ENCODE data around the gene EHBP1.

Gene EHBP1

DNA sequence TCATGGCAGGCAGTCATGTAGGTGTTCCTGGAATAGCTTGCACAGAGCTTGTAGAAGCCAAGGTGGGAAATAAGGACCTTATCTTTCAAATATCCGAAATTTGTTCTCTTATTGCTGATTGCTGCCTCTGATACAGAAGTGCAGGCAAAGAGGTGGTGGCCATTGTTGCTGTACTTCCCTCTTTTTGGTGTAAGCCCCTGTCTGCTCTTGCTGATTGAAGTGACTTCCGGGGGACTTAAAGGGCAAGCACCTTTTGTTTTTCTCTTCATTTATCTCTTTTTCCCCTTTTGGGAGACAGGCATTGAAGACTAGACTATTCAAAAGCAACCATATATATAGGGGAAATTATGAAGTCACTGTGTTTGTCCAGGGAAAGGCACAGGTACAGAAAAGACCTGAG is 213.5 kb downstream of the EHBP1 start:
- in situ Hi-C loops (cut with HindIII; ENCODE audit: low pct_unique_long_range_greater_than_20kb, low sequenced_read_pairs), result no loop called here
- DNase-seq (ENCODE audit: low read depth in 1 of 2, low spot score in 1 of 2), result no peak
- no peak for TF ChIP-seq JUND (IDR thresholded peaks at IDR 0.05; ENCODE audit: low read depth)

DNA sequence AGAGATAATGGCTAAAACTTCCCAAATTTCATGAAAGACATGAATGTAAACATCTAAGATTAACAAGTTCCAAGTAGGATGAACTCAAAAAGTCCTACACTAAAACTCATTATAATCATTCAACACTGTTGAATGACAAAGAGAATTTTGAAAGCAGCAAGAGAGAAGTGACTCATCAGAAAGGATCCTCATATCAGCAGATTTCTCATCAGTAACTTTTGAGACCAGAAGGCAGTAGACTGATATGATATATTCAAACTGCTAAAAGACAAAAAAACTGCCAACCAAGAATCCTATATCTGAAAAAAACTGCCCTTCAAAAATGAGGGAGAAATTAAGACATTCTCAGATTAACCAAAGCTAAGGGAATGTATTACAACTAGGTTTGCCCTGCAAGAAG is 214.6 kb downstream of the EHBP1 start:
- no peak for TF ChIP-seq JUND (IDR thresholded peaks at IDR 0.05; ENCODE audit: low read depth)
- in situ Hi-C loops (cut with HindIII; ENCODE audit: low pct_unique_long_range_greater_than_20kb, low sequenced_read_pairs), result no loop called here
- no peak for DNase-seq (ENCODE audit: low read depth in 1 of 2, low spot score in 1 of 2)

- no peak for TF ChIP-seq JUND (IDR thresholded peaks at IDR 0.05; ENCODE audit: low read depth)
- DNase-seq (ENCODE audit: low read depth in 1 of 2, low spot score in 1 of 2), result no peak
- in situ Hi-C loops (cut with HindIII; ENCODE audit: low pct_unique_long_range_greater_than_20kb, low sequenced_read_pairs), result no loop called here
Observed at GRCh38 chr2:62923242-62923641, 217.7 kb downstream of the EHBP1 start.

DNA sequence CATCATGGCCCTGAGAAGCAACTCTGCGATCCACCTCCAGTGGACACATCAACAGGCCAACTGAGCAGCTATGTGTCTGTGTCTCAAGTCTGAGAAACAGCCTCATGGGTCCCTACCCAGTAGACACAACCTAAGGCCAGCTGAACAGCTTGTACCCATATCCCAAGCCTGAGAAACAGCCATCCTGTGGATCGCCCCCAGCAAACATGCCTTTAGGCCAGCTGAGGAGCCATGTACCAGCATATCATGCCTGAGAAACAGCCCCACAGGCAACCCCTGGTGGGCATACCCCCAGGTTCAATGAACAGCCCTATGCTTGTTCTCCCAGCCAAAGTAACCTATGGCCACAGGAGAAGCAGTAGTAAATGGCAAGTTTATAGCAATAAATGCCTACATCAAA is 218.4 kb downstream of the EHBP1 start:
- in situ Hi-C loops (cut with HindIII; ENCODE audit: low pct_unique_long_range_greater_than_20kb, low sequenced_read_pairs), result no loop called here
- no peak for DNase-seq (ENCODE audit: low read depth in 1 of 2, low spot score in 1 of 2)
- TF ChIP-seq JUND (IDR thresholded peaks at IDR 0.05; ENCODE audit: low read depth), result no peak

- TF ChIP-seq JUND (IDR thresholded peaks at IDR 0.05; ENCODE audit: low read depth), result no peak
- in situ Hi-C loops (cut with HindIII; ENCODE audit: low pct_unique_long_range_greater_than_20kb, low sequenced_read_pairs), result no loop called here
- no peak for DNase-seq (ENCODE audit: low read depth in 1 of 2, low spot score in 1 of 2)
Observed at GRCh38 chr2:62928015-62928414, 222.5 kb downstream of the EHBP1 start.

- TF ChIP-seq JUND (IDR thresholded peaks at IDR 0.05; ENCODE audit: low read depth), result no peak
- in situ Hi-C loops (cut with HindIII; ENCODE audit: low pct_unique_long_range_greater_than_20kb, low sequenced_read_pairs), result no loop called here
- DNase-seq (ENCODE audit: low read depth in 1 of 2, low spot score in 1 of 2), result no peak
Observed at GRCh38 chr2:62931536-62931935, 226.0 kb downstream of the EHBP1 start.

DNA sequence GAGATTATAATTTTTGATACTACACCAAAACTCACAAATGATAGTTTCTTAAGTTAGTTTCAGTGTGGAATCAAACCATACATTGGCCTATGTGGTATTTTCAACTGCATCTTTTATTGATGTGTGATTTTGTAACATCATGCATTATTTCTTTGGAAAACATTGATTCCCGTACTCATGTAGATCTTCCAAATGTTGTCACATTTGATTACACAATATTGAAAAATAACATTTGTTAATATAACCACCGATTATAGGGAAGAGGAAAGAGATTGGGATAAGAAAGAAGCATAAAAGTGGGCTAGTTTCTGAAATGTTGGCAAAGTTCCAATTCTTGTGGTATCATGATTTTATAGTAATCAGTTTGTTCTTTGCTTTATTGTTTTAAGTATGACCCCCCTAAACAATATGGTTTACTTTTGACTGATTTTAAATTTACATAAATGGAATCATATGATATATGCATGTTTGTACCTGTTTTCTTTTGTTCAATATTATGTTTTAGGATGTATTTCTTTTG is 227.9 kb downstream of the EHBP1 start:
- DNase-seq (ENCODE audit: low read depth in 1 of 2, low spot score in 1 of 2), result no peak
- no peak for TF ChIP-seq JUND (IDR thresholded peaks at IDR 0.05; ENCODE audit: low read depth)
- in situ Hi-C loops (cut with HindIII; ENCODE audit: low pct_unique_long_range_greater_than_20kb, low sequenced_read_pairs), result no loop called here

GRCh38 chr2:62934517-62934916 is 229.0 kb downstream of the EHBP1 start:
- DNase-seq (ENCODE audit: low read depth in 1 of 2, low spot score in 1 of 2), result no peak
- no peak for TF ChIP-seq JUND (IDR thresholded peaks at IDR 0.05; ENCODE audit: low read depth)
- in situ Hi-C loops (cut with HindIII; ENCODE audit: low pct_unique_long_range_greater_than_20kb, low sequenced_read_pairs), result no loop called here

DNA sequence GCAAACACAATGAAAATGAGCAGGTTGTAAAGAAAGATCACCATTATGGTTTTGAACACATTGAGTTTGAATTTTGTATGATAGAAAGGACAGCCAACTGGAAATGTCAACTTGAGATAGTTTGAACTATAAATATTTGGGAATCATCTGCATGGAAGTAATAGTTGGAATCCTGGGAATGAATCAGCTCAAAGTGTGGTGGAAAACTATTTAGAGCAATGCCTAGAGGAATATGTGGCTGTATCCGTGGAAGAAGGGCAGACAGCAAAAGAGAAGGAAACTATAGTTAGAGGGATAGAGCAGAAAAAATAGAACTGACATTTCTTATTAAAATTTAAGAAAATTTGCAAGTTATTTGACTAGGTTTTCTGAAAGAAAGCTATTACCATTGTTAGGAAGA is 232.6 kb downstream of the EHBP1 start:
- TF ChIP-seq JUND (IDR thresholded peaks at IDR 0.05; ENCODE audit: low read depth), result no peak
- no peak for DNase-seq (ENCODE audit: low read depth in 1 of 2, low spot score in 1 of 2)
- in situ Hi-C loops (cut with HindIII; ENCODE audit: low pct_unique_long_range_greater_than_20kb, low sequenced_read_pairs), result no loop called here

DNA sequence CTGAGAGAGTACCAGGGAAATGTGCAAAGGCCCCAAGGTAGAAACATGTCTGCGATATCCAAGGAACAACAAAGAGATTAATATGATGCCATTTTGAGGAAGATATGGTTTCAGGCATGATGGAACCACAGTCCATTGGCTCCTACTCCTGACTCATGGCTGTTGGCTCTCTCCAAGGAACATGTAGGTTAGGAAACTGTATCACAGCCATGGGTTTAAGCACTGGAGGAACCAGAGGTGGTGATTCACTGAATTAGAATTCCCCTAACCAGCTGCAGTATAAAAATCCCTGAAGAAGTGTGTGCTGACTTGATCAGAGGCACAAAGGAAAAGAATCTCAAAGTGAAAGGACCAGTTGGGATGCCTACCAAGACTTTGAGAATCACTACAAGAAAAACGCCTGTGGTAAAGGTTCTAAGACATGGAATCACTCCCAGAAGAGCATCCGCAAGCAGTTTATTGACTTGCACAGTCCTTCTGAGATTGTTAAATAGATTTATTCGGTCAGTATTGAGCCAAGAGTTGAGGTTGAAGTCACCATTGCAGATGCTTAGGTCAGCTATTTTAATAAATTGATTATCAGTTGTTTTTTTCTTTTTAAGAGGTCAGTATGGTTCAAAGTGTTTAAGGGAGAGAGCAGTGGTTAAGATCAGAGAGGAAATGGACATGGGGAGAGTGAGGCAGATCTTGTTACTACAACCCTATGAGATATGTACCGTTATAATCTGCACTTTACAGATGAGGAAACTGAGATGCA is 234.4 kb downstream of the EHBP1 start:
- in situ Hi-C loops (cut with HindIII; ENCODE audit: low pct_unique_long_range_greater_than_20kb, low sequenced_read_pairs), result no loop called here

GRCh38 chr2:62940697-62941096 is 235.2 kb downstream of the EHBP1 start:
- TF ChIP-seq JUND (IDR thresholded peaks at IDR 0.05; ENCODE audit: low read depth), result no peak
- in situ Hi-C loops (cut with HindIII; ENCODE audit: low pct_unique_long_range_greater_than_20kb, low sequenced_read_pairs), result no loop called here
- no peak for DNase-seq (ENCODE audit: low read depth in 1 of 2, low spot score in 1 of 2)

More for the DNA sequence above, 234.4 kb downstream of the EHBP1 start:
- TF ChIP-seq JUND (IDR thresholded peaks at IDR 0.05; ENCODE audit: low read depth), result no peak
- DNase-seq (ENCODE audit: low read depth in 1 of 2, low spot score in 1 of 2), result no peak

DNA sequence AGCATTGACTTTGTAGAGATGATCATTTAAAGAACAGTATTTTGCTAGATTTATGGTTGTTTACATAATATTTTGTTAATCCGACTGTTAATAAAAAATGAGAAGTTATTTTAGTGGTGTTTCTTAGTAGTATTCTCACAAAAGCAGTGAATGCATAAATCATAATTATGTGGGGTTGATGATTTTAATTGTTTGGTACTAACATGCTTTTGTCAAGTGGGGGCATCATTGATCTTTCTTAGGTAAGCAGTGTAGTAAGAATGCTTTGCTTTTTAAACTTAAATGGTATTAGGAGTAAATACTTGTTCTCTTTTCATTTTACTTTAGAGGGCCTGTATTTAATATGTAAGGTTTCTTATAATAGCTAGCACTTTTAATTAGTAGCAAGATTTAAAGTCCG is 235.9 kb downstream of the EHBP1 start:
- no peak for TF ChIP-seq JUND (IDR thresholded peaks at IDR 0.05; ENCODE audit: low read depth)
- in situ Hi-C loops (cut with HindIII; ENCODE audit: low pct_unique_long_range_greater_than_20kb, low sequenced_read_pairs), result no loop called here
- no peak for DNase-seq (ENCODE audit: low read depth in 1 of 2, low spot score in 1 of 2)

GRCh38 chr2:62944362-62944761 is 238.8 kb downstream of the EHBP1 start:
- no peak for TF ChIP-seq JUND (IDR thresholded peaks at IDR 0.05; ENCODE audit: low read depth)
- in situ Hi-C loops (cut with HindIII; ENCODE audit: low pct_unique_long_range_greater_than_20kb, low sequenced_read_pairs), result no loop called here

GRCh38 chr2:62947403-62947802 is 241.9 kb downstream of the EHBP1 start:
- no peak for TF ChIP-seq JUND (IDR thresholded peaks at IDR 0.05; ENCODE audit: low read depth)
- no peak for DNase-seq (ENCODE audit: low read depth in 1 of 2, low spot score in 1 of 2)
- in situ Hi-C loops (cut with HindIII; ENCODE audit: low pct_unique_long_range_greater_than_20kb, low sequenced_read_pairs), result no loop called here

More at GRCh38 chr2:62944362-62944761, 238.8 kb downstream of the EHBP1 start:
- no peak for DNase-seq (ENCODE audit: low read depth in 1 of 2, low spot score in 1 of 2)

Measured in T47D (cell line).